HTR-8/SVneo (cell line): ENCODE data around the gene FAM76A.
A peak's percentile ranks its signal among the peaks of the same experiment; 100 is the strongest.
"Not testable (repeated sequence)": the region's sequence is repeated elsewhere in the genome, so short reads cannot be mapped to it uniquely, and the experiment has no call there.

Experiments used
- DNase-seq: peaks from one replicate; pipeline ENCODE4 v3.0.0; 2011; ENCODE audit warnings: low spot score, mixed read lengths; ENCODE audit not compliant: insufficient read length
- FAIRE-seq: peaks from 2 replicates; lab custom pipeline; 2011; peaks lifted over from hg19 to GRCh38; lab: Jason Lieb, UNC

FAM76A gene

DNA sequence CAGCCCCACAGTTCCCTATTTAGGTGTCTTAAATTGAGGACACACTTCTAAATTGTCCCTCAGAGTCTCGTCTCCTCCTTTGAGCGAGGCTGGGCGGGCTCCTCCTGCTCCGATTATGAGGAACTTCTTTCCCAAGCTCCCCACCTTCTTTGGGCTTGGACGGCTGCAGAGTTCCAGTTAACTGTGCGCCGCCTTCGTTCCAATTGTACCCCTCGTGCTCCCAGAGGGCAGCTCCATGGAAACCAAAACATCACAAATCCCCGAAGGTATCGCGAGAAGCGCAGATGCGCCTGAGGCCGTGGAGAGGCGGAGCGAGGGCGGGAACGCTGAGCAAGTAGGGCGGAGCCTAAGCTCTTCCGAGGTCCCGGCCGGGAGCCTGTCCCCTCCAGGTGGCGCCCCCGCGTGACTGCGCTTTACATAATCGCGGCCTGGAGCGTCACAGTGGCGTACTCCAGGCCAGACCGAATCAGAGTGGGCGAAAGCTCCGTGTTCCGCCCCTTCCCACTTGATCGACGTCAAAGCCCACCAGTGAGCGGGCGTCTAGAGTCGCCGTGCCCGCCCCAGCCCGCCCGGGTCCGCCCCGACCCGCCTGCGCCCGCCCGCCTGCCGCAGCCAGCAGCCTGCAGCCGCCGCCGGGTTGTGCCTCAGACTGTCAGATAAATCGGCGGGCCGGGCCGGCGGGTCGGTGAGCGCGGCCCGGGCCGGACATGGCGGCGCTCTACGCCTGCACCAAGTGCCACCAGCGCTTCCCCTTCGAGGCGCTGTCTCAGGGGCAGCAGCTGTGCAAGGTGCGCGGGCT, at the start of gene FAM76A:
Gene FAM76A (plus strand): TSS at position 588 of the 799 bp plus-strand sequence. CDS start 120 bp downstream, at position 708.
- peak; percentile 97 for DNase-seq
- peak; percentile 92 for FAIRE-seq

DNA sequence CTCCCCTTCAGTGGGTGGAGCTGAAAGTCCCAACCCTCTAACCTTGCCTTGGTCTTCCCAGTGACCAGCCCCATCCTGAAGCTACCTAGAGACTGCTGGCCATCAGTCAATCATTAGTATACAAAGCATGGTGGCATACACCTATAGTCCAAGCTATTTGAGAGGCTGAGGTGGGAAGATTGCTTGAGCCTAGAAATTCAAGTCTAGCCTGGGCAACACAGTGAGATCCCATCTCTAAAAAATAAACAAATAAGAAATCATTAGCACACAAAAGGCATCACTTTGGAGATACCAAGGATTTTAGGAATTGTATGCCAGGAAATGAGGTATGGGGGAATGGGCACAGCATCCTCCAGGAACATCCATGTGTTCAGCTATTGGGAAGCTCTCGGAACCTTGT, 49.4 kb upstream of the FAM76A start:
- FAIRE-seq = no peak
- DNase-seq = no peak

DNA sequence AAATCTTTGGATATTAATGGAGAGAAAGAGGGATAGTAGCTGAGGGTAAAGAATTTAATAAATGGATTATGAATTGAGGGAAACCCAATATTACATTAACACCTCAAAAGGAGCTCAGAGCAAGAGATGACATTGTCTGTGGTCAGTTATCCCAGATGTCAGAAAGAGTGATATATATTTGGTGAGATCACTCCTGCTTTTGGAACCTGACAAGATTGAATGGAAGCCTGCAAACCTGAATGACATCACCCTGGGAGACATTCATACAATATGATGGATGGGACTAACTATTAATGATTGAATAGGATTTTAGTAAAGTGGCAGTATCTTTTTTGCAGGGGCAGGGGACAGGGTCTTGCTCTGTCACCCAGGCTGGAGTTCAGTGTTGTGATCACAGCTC, 47.0 kb upstream of the FAM76A start:
- FAIRE-seq (no peak), DNase-seq (no peak)

DNA sequence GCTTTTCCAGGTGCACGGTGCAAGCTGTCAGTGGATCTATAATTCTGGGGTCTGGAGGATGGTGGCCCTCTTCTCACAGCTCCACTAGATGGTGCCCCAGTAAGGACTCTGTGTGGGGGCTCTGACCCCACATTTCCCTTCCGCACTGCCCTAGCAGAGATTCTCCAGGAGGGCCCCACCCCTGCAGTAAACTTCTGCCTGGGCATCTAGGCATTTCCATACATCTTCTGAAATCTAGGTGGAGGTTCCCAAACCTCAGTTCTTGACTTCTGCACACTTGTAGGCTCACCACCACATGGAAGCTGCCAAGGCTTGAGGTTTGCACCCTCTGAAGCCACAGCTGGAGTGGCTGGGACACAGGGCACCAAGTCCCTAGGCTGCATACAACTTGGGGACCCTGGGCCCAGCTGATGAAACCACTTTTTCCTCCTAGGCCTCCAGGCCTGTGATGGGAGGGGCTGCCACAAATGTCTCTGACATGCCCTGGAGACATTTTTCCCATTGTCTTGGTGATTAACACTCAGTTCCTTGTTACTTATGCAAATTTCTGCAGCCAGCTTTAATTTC, 45.5 kb upstream of the FAM76A start:
- FAIRE-seq, DNase-seq: not testable (repeated sequence)

DNA sequence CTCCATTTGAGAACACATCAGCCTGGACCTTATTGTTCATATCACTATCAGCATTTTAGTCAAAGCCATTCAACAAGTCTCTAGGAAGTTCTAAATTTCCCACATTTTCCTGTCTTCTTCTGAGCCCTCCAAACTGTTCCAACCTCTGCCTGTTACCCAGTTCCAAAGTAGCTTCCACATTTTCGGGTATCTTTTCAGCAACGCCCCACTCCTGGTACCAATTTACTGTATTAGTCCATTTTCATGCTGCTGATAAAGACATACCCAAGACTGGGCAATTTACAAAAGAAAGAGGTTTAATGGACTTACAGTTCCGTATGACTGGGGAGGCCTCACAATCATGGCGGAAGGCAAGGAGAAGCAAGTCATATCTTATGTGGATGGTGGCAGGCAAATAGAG, 44.2 kb upstream of the FAM76A start:
- DNase-seq, FAIRE-seq: not testable (repeated sequence)

DNA sequence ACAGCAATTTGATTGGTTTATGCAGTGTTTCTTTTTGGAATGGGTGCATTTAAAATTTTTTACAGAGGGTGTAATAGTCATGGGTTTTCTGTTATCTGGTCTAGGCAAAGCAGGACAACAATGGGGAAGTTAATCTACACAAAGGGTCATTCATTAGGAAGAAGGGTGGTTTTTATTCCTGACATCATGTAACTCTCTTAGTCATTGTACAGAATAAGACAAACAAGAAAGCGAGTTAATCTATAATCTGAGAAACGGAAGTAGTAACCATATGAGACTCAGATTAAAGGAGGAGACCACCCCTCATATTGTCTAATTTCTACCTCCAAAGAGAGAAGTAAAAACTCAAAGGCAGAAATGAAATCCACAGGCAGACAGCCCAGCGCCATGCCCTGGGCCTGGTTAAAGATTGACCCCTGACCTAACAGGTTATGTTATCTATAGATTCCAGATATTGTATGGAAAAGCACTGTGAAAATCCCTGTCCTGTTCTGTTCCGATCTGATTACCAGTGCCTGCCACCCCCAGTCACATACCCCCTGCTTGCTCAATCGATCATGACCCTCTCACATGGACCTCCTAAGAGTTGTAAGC, 43.3 kb upstream of the FAM76A start:
- FAIRE-seq (no peak), DNase-seq (no peak)

DNA sequence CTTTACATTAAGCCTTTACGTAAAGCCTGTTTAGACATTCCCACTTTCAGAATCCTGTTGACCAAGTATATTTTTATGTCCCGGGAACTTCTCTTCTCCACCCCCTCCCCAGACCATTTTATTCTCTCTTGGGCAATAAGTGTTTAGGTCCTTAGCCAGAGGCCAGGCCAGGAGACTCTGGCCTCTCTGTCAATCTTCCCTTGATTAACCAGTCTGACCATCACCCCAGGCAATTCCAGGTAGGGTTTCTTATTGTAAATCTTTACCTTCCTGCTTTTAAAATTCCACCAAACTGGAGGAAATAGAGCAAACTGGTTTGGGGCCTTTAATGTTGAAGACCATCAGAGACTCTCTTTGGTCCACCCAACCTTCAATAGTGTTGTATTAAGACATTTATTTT, 41.6 kb upstream of the FAM76A start:
- DNase-seq (no peak), FAIRE-seq (no peak)

DNA sequence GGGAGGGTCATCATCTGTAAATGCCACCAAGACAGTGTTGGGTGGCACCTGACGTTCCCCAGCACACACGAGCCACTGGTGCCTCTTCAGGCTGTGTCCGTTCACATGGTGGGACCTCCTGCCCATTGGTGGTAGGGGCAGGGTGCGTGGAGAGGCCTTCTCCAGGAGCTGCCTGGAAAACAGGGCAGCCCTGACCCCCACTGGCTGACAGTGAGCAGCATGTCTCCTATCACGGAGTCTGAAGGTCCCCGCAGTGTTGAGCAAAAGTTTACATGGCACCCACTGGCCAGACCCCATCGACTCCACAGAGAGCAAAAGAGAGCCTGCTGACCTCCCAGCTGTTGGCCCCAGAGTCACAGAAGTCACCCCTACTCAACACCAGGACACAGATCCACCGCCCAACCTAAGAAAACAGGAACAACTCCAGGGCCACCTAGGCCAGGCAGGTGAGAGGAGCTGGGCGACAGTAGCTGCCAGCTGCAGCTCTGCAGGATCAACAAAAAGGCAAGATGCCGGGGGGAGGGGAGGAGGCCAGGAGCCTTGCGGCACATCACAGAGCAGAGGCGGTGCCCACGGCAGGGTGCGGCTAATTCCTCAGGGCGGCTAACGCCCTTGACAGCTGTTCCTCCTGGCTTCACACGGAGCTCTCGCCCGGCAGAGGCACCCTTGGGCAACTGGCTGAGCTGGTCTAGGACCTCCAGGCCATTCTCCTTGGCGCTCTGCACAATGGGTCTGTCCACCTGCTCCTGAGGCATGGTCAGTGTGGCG, 39.4 kb upstream of the FAM76A start:
- FAIRE-seq = no peak
- no peak for DNase-seq

DNA sequence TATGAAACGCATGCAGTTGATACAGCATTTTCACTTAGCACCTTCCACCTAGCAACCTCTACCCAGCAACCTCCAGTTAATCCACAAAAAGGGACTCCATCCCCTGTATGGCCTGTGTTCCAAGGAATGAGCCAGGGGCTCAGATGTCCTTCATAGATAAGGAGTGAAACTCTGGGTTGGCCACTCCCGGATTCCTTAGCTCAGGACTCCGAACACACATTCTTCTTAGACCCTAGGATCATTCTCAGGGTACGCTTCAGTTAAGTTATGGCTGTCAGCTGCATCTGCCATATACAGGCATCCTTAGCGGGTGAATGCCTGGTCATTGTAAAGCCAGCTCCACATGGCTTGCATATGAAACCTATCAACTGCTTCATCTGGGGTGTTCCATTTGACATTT, 37.9 kb upstream of the FAM76A start:
- no peak for FAIRE-seq

DNA sequence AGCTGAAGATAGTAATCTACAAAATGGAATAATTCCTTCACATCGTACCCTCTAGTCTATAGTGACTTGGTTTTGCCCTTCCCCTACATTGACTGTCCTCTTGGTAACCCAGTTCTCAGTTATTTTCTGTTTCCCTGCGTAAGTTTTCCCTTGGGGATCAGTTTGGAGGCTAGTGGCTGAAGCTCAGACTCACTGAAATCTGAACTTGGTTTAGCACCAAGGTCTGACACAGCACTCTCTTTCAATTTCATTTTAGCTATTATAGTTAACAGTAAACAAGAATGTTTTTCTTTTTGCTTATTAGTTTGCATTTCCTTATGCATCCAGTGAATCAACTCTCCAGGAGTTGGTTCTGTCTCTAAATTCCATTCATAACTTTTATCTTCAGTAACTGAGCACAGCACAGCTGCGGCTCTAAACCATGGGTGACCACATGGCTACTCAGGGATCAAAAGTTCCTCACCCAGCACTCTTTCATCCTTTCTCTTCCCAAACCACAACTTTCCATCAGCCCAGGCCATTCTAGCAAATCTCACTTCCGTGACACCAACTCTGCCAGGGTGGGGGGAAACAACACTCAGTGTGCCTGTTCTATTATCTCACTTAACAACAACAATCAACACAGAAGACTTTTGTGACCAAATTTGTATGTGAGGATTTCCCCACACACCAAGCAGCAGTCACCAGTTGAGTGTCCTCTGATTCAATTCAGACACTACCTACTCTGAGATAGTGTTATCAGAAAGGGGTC, 36.2 kb upstream of the FAM76A start:
- no peak for DNase-seq
- no peak for FAIRE-seq

More for the DNA sequence above, 37.9 kb upstream of the FAM76A start:
- DNase-seq = no peak

DNA sequence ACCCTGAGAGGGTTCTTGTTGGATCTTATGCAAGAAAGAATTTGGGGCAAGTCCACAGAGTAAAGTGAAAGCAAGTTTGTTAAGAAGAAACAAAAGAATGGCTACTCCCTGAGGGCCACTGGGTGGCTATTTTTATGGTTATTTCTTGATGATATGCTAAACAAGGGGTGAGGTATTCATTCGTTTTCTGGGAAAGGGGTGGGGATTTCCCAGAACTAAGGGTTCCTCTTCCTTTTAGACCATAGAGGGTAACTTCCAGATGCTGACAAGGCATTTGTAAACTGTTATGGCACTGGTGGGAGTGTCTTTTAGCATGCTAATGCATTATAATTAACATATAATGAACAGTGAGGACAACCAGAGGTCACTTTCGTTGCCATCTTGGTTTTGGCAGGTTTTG, 35.6 kb upstream of the FAM76A start:
- FAIRE-seq (no peak), DNase-seq (no peak)

DNA sequence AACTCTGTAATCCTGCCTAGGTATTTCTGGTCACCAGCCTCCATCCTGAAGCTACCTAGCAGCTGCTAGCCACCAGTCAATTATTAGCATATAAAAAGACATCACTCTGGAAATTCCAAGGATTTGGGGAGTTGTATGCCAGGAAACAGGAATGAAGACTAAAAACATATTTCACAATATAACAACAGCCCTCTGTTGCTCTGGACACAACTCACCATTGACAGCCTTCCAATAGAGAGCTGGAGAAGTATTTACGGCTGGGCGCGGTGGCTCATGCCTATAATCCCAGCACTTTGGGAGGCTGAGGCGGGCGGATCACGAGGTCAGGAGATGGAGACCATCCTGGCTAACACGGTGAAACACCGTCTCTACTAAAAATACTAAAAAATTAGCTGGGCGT, 28.9 kb upstream of the FAM76A start:
- not testable (repeated sequence) for DNase-seq, FAIRE-seq

DNA sequence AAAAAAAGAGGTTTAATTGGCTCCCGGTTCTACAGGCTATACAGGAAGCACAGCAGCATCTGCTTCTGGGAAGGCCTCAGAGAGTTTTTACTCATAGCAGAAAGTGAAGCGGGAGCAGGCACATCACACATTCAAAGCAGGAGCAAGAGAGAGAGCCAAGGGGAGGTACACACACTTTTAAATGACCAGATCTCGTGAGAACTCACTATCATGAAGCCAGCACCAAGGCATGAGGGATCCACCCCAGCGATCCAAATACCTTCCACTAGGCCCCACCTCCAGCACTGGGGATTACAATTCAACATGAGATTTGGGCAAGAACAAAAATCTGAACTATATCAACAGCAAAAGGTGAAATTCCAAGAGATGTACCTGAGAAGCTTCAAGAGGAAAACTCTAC, 20.8 kb upstream of the FAM76A start:
- DNase-seq = no peak
- no peak for FAIRE-seq

DNA sequence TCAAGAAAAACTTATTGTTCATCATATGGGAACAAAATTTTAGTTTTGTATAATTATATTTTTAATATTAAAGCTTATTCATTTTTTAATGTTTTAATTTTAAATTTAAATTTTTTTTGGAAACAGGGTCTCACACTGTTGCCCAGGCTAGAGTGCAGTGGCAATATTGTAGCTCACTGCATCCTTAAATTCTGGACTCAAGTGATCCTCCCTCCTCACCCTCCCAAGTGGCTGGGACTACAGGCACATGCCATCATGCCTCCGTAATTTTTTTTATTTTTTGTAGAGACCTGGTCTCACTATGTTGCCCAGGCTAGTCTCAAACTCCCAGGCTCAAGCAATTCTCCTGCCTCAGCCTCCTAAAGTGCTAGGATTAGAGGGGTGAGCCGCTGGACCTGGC, 20.2 kb upstream of the FAM76A start:
- FAIRE-seq (no peak), DNase-seq (no peak)

DNA sequence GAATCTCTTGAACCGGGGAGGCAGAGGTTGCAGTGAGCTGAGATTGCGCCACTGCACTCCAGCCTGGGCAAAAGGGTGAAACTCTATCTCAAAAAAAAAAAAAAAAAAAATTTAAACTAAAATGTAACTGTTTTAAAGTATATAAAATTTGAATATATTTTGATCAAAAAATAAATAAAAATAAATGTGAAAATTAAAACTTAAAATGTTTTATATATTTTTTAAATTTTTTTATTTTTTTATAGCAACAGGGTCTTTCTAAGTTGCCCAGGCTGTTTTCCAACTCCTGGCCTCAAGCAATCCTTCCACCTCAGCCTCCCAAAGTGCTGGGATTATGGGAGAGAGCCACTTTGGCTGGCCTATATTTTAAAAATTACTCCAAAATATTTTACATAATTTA, 15.2 kb upstream of the FAM76A start:
- FAIRE-seq = no peak
- DNase-seq = no peak

DNA sequence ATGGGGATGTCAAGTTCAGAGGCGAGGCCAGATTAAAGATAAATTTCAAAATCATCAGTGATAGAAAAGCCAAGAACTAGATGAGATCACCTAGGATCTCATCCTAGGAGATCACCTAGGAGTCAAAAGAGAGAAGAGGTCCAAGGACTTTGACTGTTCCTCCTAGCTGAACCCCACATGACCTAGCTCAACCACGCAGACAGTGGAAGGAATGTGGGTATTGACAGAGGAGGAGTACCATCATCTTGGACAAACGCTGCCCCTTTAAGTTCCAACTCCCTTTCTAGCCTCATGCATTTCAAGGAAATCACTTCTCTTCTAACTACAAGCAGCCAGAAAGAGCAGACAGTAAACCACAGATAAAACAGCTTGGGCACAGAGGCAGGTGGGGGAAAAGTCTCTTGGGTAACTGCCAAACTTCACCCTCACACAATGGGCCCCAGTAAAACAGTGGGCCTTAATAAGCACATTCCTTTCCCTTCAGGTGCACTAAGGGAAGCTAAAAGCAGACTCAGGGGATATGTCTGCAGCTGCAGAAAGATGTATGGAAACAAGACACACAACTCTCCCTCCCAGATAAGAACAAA, 12.5 kb upstream of the FAM76A start:
- no peak for DNase-seq
- no peak for FAIRE-seq

DNA sequence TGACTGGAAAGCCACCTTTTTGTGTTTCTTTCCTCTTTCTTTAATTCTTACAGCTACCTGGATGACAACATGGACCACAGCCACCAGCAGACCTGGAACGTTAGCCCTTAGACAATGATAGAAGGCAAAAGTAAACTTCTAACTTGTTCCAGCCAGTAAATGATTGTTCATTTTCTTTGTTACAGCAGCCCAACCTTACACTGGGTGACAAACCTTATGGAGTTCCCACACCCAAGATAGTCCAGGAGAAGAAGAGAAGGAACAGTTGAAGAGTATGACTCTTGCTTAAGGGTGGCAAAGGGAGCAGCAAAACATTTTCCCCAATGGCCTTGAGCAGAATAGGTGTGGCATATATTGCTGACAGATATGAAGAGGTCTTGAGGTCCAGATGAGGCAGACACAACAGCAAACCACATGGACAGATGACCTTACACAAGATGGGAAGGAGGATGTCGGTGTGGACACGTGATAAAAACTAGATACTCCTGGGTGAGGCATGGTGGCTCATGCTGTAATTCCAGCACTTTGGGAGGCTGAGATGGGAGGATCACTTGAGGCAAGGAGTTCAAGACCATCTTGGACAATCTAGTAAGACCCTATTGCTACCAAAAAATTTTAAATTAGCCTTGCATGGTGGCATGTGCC, 11.8 kb upstream of the FAM76A start:
- DNase-seq = no peak
- FAIRE-seq = no peak

DNA sequence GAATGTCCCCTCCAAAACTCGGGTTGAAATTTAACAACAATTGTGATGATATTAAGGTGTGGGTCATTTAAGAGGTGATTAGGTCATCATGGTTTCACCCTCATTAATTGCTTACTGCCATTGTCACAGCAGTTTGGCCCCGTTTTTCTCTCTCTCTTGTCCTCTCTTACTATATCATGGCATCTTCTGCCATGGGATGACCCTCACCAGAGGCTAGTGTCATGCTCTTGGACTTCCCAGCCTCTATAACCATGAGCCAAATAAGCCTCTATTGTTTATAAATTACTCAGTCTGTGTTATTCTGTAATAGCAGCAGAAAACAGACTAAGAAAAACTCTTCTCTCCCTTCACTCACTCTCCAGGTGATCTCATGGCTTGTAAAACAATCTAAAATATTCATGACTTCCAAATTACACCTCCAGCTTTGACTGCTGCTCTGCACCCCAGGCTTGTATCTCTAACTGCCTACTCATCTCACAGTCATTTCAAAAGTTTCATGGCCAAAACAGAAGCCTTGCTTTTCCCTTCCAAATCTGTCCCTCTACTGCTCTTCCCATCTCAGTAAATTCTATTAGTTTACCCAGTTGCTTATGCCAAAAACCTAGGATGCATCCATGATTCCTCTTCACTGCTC, 9.4 kb upstream of the FAM76A start:
- no peak for FAIRE-seq
- DNase-seq = no peak
